HG02938 (cell line): ENCODE data around the gene RBKS.
A peak's percentile ranks its signal among the peaks of the same experiment; 100 is the strongest.
"Not testable (repeated sequence)": the region's sequence is repeated elsewhere in the genome, so short reads cannot be mapped to it uniquely, and the experiment has no call there.

ENCODE experiments used
- ATAC-seq: cut with Tn5 transposase; IDR thresholded peaks from one replicate; pipeline ENCODE4 v1.9.1; 2021; ENCODE audit warnings: mild to moderate bottlenecking, moderate library complexity; ENCODE audit not compliant: unreplicated experiment

Gene RBKS

GRCh38 chr2:27907547-27907946 lies 17.4 kb upstream of the RBKS start:
- ATAC-seq, result no peak

- no peak for ATAC-seq
These were observed 15.9 kb upstream of the RBKS start for GRCh38 chr2:27906074-27906473.

DNA sequence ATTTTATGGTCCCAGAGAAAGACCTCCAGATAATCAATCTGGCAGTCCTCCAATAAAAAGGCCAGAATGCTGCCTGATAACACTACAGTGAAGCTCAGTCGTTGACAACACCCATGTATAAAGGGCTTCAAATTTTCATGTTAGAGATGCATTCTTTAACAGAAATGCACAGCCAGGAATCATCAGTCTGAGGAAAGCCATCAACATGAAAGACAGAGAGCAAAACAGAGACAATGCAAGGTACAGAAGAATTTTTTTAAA lies 14.1 kb upstream of the RBKS start:
- no peak for ATAC-seq

DNA sequence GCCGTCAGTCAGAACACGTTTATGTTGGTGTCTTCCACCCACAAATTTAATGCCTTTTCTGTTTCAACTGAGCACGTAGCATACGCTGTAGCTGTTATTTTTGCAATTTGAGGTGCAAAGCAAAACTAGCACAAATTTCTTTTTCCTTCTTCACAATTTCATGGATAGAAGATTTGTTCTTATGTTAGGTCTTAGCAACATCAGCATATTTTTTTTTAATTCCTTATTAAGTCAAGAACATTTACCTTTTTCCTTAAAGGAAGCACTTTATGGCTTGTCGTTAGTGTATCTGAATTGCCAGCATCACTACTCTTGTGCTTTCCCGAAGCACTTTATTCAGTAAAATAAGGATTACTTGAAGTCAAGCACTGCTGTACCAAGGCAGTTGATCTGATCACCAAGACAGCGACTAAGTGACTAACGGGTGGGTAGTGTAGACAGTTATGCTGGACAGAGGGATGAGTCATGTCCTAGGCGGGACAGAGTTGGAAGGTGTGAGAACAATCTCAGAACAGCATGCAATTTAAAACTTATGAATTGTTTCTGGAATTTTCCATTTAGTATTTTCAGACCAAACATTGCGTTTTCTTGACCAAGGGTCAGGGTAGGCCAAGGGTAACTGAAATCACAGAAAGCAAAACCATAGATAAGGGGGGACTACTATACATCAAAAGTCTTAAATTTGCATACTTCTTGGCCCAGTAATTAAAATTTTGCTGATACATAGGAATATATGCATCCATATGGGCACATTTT lies 13.6 kb upstream of the RBKS start:
- no peak for ATAC-seq

GRCh38 chr2:27903018-27903417 lies 12.8 kb upstream of the RBKS start:
- no peak for ATAC-seq

GRCh38 chr2:27902098-27902497 lies 11.9 kb upstream of the RBKS start:
- ATAC-seq, result no peak

GRCh38 chr2:27901234-27901633 lies 11.0 kb upstream of the RBKS start:
- ATAC-seq, result no peak

- no peak for ATAC-seq
These were observed 7.5 kb upstream of the RBKS start for GRCh38 chr2:27897717-27898116.

- no peak for ATAC-seq
These were observed 2.8 kb upstream of the RBKS start for GRCh38 chr2:27893006-27893405.

GRCh38 chr2:27891673-27892105 lies 1.5 kb upstream of the RBKS start:
- no peak for ATAC-seq

GRCh38 chr2:27890924-27891672 lies 911 bp upstream of the RBKS start:
- ATAC-seq, result peak; percentile 29

DNA sequence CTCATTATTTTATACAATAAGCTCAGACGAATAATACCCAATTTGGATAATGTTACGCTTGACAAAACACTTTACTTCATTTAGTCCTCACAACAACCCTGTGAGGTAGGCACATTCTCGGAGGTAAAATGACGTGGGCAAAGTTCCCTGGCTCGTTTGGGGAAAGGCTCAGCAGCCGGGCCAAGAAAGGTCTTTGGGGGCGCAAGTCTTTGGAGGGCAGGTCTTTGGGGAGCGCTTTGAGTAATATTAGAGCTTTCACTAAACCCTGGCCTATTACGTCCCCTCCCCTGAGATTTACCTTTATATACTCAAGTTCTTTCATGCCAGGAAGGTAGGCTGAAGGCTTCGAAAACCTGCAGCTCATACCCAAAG lies 427 bp downstream of the RBKS start:
- ATAC-seq, result no peak

DNA sequence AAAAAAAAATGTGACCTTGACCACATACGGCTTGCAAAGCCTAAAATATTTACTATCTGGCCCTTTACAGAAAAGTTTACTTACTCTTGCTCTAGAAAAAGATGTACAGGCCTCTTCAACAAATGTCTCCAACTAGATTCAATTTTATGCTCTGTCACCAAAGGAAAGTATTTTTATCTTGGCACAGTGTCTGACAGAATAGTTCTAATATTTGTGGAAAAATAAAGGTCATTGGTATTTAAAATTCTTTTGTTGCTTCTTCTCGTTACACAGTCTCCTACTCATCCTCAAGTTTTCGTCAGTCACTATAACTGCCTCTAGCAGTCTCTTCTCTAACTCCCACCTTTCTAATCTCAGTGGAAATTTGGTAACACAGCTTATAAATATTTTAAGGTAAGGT lies 1.4 kb downstream of the RBKS start:
- ATAC-seq, result no peak

DNA sequence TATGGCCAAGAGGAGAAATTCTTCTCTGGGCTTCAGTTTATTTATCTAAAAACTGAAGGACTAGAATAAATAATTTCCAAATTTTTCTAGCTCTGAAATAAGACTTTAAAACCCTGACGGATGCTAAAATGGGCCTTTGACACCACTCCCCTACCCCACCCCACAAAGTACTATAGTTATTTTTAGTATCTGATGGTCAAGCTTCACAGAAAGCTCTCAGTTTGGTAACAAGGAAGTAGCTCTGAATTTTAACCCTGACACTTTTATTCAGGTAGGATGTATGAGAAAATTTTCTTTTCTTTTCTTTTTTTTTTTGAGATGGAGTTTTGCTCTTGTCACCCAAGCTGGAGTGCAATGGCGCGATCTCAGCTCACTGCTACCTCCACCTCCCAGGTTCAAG lies 2.4 kb downstream of the RBKS start:
- ATAC-seq, result no peak

DNA sequence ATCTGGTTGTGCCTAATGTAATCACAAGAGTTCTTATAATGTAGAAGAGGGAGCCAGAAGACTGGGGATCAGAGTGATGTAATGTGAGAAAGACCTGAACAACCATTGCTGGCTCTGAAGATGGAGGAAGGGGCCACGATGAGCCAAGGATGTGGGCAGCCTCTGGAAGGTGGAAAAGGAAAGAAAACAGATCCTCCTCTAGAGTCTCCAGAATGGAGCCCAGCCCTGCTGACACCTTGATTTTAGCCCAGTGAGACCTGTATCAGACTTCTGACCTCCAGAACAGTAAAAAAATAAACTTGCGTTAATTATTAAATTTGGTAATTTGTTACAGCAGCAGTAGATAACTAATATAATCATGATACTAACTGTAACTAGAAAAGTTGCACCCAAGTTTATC lies 3.1 kb downstream of the RBKS start:
- no peak for ATAC-seq

DNA sequence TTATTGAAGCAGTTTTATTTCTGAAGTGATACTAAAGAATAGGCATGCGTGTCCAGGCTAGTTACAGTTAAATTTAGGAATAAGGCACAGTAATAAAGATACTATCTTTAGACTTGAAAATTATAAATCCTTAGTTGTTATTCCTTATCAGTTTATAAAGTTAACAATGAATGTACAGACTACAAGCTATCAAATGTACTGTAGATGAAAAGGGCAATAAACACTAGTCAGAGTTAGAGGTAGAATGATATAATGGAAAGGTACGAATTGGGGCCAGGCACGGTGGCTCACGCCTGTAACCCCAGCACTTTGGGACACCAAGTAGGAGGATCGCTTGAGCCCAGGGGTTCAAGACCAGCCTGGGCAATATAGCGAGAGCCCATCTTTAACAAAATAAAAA lies 3.9 kb downstream of the RBKS start:
- ATAC-seq, result no peak

GRCh38 chr2:27885661-27886060 lies 4.5 kb downstream of the RBKS start:
- ATAC-seq, result no peak

DNA sequence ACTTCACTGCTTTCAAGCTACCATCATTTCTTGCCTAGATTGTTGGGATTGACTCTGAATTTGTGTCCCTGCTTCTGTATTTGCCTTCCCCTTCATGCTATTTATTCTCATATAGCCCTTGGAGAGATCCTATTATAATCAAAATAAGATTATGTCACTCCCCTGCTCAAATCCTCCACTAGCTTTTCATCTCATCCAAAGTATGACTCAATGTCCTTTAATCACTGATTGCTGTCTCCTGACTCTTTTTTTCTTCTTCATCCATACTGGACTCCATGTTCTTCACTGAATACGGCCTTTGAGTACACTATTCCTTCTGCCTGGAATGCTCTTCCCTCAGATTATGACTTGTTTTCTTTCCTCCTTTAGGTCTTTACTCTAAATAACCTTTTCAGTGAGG lies 5.0 kb downstream of the RBKS start:
- no peak for ATAC-seq

DNA sequence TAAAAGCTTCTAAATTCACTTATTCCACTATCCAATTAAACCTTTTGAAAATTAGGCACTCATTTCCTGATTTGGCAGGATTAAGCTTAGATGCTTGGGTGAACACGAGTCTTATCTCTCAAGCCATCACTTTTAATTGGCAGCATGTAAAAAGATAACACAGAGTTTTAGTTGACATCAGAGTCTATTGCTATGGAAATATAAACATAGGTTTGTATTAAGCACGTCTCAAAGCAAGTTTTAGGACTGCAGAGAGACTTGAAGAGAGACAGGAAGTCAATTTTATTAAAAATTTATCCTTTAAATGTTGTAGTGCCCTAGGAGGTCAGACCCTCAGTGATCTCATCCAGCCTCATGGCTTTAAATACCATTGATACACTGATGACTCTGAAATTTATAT lies 5.6 kb downstream of the RBKS start:
- no peak for ATAC-seq

GRCh38 chr2:27882584-27882922 lies 7.6 kb downstream of the RBKS start:
- not testable (repeated sequence) for ATAC-seq

- not testable (repeated sequence) for ATAC-seq
These were observed 8.2 kb downstream of the RBKS start for GRCh38 chr2:27881815-27882583.

- no peak for ATAC-seq
These were observed 11.4 kb downstream of the RBKS start for GRCh38 chr2:27878825-27879224.
